Mesodermal cell (in vitro differentiated cells): ENCODE results near the gene TPGS2.

ENCODE experiments used
- H3K27ac ChIP-seq: 2 replicates; pipeline ENCODE4 v1.7.0; 2013; ENCODE audit warnings: mild to moderate bottlenecking, low read depth, low read length, moderate library complexity; ENCODE audit not compliant: severe bottlenecking
- H3K36me3 ChIP-seq: 2 replicates; pipeline ENCODE4 v1.7.1; 2013; ENCODE audit warnings: mild to moderate bottlenecking, low read length, moderate library complexity; ENCODE audit not compliant: control insufficient read depth, insufficient read depth
- H3K4me1 ChIP-seq: one replicate; pipeline ENCODE4 v1.7.1; 2013; ENCODE audit warnings: mild to moderate bottlenecking, low read length; ENCODE audit not compliant: insufficient read depth, control insufficient read depth, poor library complexity, severe bottlenecking
- H3K4me3 ChIP-seq: 2 replicates; pipeline ENCODE4 v1.7.0; 2013; ENCODE audit warnings: low read length, control low read depth, mild to moderate bottlenecking; ENCODE audit not compliant: insufficient read depth, poor library complexity, severe bottlenecking; ENCODE audit errors: extremely low read depth
- H3K9me3 ChIP-seq: 2 replicates; pipeline ENCODE4 v1.7.1; 2013; ENCODE audit warnings: mild to moderate bottlenecking, low read length, moderate library complexity; ENCODE audit not compliant: control insufficient read depth
- WGBS, 2 experiments: methylation state at CpG; one replicate each; pipeline ENCODE4 v1.1.5; 2013; ENCODE audit warnings: missing lambda C conversion rate in 2 of 2; ENCODE audit not compliant: insufficient coverage in 2 of 2; 5-methylcytosine and 5-hydroxymethylcytosine counted together

TPGS2 gene

GRCh38 chr18:36761186-36761698, 67.6 kb downstream of the TPGS2 start:
- H3K9me3 ChIP-seq: no peaks in the 10 kb centered on the region
- H3K4me1 ChIP-seq: no peaks in the 10 kb centered on the region
- H3K36me3 ChIP-seq: no peaks in the 10 kb centered on the region
- no peak overlapping the region for H3K4me3 ChIP-seq
- H3K27ac ChIP-seq: no peak overlapping the region
- 93 to 97% methylated on average over 12 of the region's 12 CpGs for WGBS, 2 experiments

- Histone ChIP-seq H3K27ac (no peak overlapping the region), H3K9me3 (no peaks in the 10 kb centered on the region), H3K4me3 (no peak overlapping the region), H3K4me1 (no peaks in the 10 kb centered on the region), H3K36me3 (no peaks in the 10 kb centered on the region)
- 89 to 96% methylated on average over 20 to 28 of the region's 29 CpGs for WGBS, 2 experiments
These were observed 68.2 kb downstream of the TPGS2 start for GRCh38 chr18:36760598-36760997.

GRCh38 chr18:36759167-36759776, 69.5 kb downstream of the TPGS2 start:
- Histone ChIP-seq H3K4me1 (no peaks in the 10 kb centered on the region), H3K9me3 (no peaks in the 10 kb centered on the region), H3K36me3 (no peaks in the 10 kb centered on the region), H3K27ac (no peak overlapping the region), H3K4me3 (no peak overlapping the region)
- 75 to 80% methylated on average over 5 of the region's 6 CpGs for whole genome bisulfite sequencing, 2 experiments

GRCh38 chr18:36758623-36759022, 70.2 kb downstream of the TPGS2 start:
- Histone ChIP-seq H3K27ac (no peak overlapping the region), H3K4me1 (no peaks in the 10 kb centered on the region), H3K4me3 (no peak overlapping the region), H3K36me3 (no peaks in the 10 kb centered on the region), H3K9me3 (no peaks in the 10 kb centered on the region)
- 92 to 94% methylated on average over 10 of the region's 10 CpGs for WGBS, 2 experiments

- no peak overlapping the region for H3K27ac ChIP-seq
- H3K9me3 ChIP-seq: no peaks in the 10 kb centered on the region
- H3K4me1 ChIP-seq: no peaks in the 10 kb centered on the region
- H3K36me3 ChIP-seq: no peaks in the 10 kb centered on the region
- H3K4me3 ChIP-seq: no peak overlapping the region
- 83% methylated on average over 1 of the region's 3 CpGs; no CpG with 5 or more reads in 1 of the 2 experiments for WGBS, 2 experiments
These were observed 70.8 kb downstream of the TPGS2 start for GRCh38 chr18:36757991-36758390.

- Histone ChIP-seq H3K27ac (no peak overlapping the region), H3K9me3 (no peaks in the 10 kb centered on the region), H3K36me3 (no peaks in the 10 kb centered on the region), H3K4me3 (no peak overlapping the region), H3K4me1 (no peaks in the 10 kb centered on the region)
- WGBS, 2 experiments: 50% methylated on average over 1 of the region's 1 CpG; no CpG with 5 or more reads in 1 of the 2 experiments
These were observed 71.7 kb downstream of the TPGS2 start for GRCh38 chr18:36757081-36757480.

- H3K9me3 ChIP-seq: no peaks in the 10 kb centered on the region
- WGBS, 2 experiments: 81 to 96% methylated on average over 3 of the region's 4 CpGs
- H3K36me3 ChIP-seq: no peaks in the 10 kb centered on the region
- no peaks in the 10 kb centered on the region for H3K4me1 ChIP-seq
- H3K27ac ChIP-seq: no peak overlapping the region
- H3K4me3 ChIP-seq: no peak overlapping the region
These were observed 72.6 kb downstream of the TPGS2 start for GRCh38 chr18:36756242-36756641.

GRCh38 chr18:36752929-36753865, 75.6 kb downstream of the TPGS2 start:
- 78 to 80% methylated on average over 1 of the region's 3 CpGs for WGBS, 2 experiments
- Histone ChIP-seq H3K4me1 (no peaks in the 10 kb centered on the region), H3K27ac (no peak overlapping the region), H3K36me3 (no peaks in the 10 kb centered on the region), H3K9me3 (no peaks in the 10 kb centered on the region), H3K4me3 (no peak overlapping the region)

- Histone ChIP-seq H3K4me1 (no peaks in the 10 kb centered on the region), H3K27ac (no peak overlapping the region), H3K36me3 (no peaks in the 10 kb centered on the region), H3K4me3 (no peak overlapping the region), H3K9me3 (no peaks in the 10 kb centered on the region)
- 92 to 97% methylated on average over 17 to 21 of the region's 25 CpGs for WGBS, 2 experiments
These were observed 83.4 kb downstream of the TPGS2 start for GRCh38 chr18:36745219-36745975.

- Histone ChIP-seq H3K4me1 (no peaks in the 10 kb centered on the region), H3K36me3 (no peaks in the 10 kb centered on the region), H3K27ac (no peak overlapping the region), H3K4me3 (no peak overlapping the region), H3K9me3 (no peaks in the 10 kb centered on the region)
- 88 to 96% methylated on average over 6 of the region's 6 CpGs for WGBS, 2 experiments
These were observed 84.4 kb downstream of the TPGS2 start for GRCh38 chr18:36744261-36744876.
